Measurements from ENCODE around the gene LHFPL4. TPM values are rescaled to one million over a fixed set of nuclear protein-coding genes. Genes with fewer than 3 reads are reported as not detected.

LHFPL4 gene
- total RNA-seq, 1 experiment from 2014 or later, result 16.3 TPM

- DNase-seq, result no peak
- no peak overlapping the region for H3T11ph ChIP-seq (ENCODE audit: low read length)
- whole genome bisulfite sequencing (ENCODE audit: extremely low coverage, insufficient read length, low lambda C conversion rate), result no CpG with 5 or more reads among the region's 3 CpGs
- H3K79me2 ChIP-seq (ENCODE audit: insufficient read depth, low read length), result no peaks in the 10 kb centered on the region
- no peak overlapping the region for H3K9ac ChIP-seq (ENCODE audit: extremely low read depth, insufficient read length, low read length)
- H3K79me1 ChIP-seq (ENCODE audit: insufficient read depth, low read depth, low read length, poor library complexity, severe bottlenecking), result no peaks in the 10 kb centered on the region
- no peak overlapping the region for H2BK120ac ChIP-seq (ENCODE audit: low read depth, low read length, poor library complexity, severe bottlenecking)
- H3K27ac ChIP-seq (ENCODE audit: insufficient read length, low read depth, low read length), result no peak overlapping the region
- no peak overlapping the region for H2BK20ac ChIP-seq (ENCODE audit: low read depth, low read length, poor library complexity, severe bottlenecking)
- no peak overlapping the region for H2BK5ac ChIP-seq (ENCODE audit: insufficient read length, low read length)
- no peak overlapping the region for H3K18ac ChIP-seq (ENCODE audit: insufficient read length, low read depth, low read length)
- H4K91ac ChIP-seq (ENCODE audit: insufficient read length, low read depth, low read length), result no peak overlapping the region
- Mint-ChIP-seq H3K27me3 (ENCODE audit: low read depth) (no peaks in the 10 kb centered on the region), H3K27ac (no peak overlapping the region), H3K36me3 (ENCODE audit: insufficient read depth in 1 of 3, low read depth in 3 of 3) (no peaks in the 10 kb centered on the region; a peak in 1 of 7 replicates), H3K4me3 (no peak overlapping the region), H3K9me3 (no peaks in the 10 kb centered on the region; a peak in 1 of 5 replicates), H3K4me1 (no peaks in the 10 kb centered on the region)
- no peaks in the 10 kb centered on the region for H3K4me1 ChIP-seq (ENCODE audit: insufficient read depth, low read length)
- H2AK5ac ChIP-seq (ENCODE audit: insufficient read length, low read length), result no peak overlapping the region
- H3K27me3 ChIP-seq (ENCODE audit: insufficient read depth, low read length), result no peaks in the 10 kb centered on the region
- no peaks in the 10 kb centered on the region for H3K9me3 ChIP-seq (ENCODE audit: control insufficient read depth, low read depth, low read length)
- H3K23ac ChIP-seq (ENCODE audit: insufficient read length, low read depth, low read length), result no peak overlapping the region
- no peak for TF ChIP-seq CTCF (conservative IDR thresholded peaks at IDR 0.05)
- no peak overlapping the region for H3K56ac ChIP-seq (ENCODE audit: insufficient read length, low read depth, low read length)
- no peak overlapping the region for H4K8ac ChIP-seq (replicated peaks; ENCODE audit: insufficient read length, low read depth, low read length)
- H4K5ac ChIP-seq (ENCODE audit: insufficient read length, low read depth, low read length), result no peak overlapping the region
- no peak overlapping the region for H2BK15ac ChIP-seq (ENCODE audit: low read depth, low read length)
- no peak overlapping the region for H2BK12ac ChIP-seq (ENCODE audit: insufficient read length, low read depth, low read length)
- H2AFZ ChIP-seq (ENCODE audit: low read length), result no peak overlapping the region
- H3K4me2 ChIP-seq (ENCODE audit: insufficient read depth, insufficient read length, low read length), result no peak overlapping the region
- H3K23me2 ChIP-seq (ENCODE audit: insufficient read length, low read depth, low read length, poor library complexity, severe bottlenecking), result no peaks in the 10 kb centered on the region
- H3K4ac ChIP-seq (ENCODE audit: low read depth, low read length), result no peak overlapping the region
- H3K14ac ChIP-seq (ENCODE audit: insufficient read depth, low read length), result no peak overlapping the region
- H4K20me1 ChIP-seq (ENCODE audit: control insufficient read depth, insufficient read depth, insufficient read length), result no peaks in the 10 kb centered on the region
Observed at GRCh38 chr3:9534429-9534828, 19.2 kb downstream of the LHFPL4 start.

Measured in H9 (cell line).